ENCODE data around the gene RTP5.

- no peak for TF ChIP-seq NFIC (IDR thresholded peaks at IDR 0.05; ENCODE audit: borderline replicate concordance)
- no peak for TF ChIP-seq USF2 (IDR thresholded peaks at IDR 0.05; ENCODE audit: borderline replicate concordance, low read depth, low read length)
- TF ChIP-seq, protein P1, sequence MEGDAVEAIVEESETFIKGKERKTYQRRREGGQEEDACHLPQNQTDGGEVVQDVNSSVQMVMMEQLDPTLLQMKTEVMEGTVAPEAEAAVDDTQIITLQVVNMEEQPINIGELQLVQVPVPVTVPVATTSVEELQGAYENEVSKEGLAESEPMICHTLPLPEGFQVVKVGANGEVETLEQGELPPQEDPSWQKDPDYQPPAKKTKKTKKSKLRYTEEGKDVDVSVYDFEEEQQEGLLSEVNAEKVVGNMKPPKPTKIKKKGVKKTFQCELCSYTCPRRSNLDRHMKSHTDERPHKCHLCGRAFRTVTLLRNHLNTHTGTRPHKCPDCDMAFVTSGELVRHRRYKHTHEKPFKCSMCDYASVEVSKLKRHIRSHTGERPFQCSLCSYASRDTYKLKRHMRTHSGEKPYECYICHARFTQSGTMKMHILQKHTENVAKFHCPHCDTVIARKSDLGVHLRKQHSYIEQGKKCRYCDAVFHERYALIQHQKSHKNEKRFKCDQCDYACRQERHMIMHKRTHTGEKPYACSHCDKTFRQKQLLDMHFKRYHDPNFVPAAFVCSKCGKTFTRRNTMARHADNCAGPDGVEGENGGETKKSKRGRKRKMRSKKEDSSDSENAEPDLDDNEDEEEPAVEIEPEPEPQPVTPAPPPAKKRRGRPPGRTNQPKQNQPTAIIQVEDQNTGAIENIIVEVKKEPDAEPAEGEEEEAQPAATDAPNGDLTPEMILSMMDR (IDR thresholded peaks at IDR 0.05): no peak
- TF ChIP-seq FOXM1 (IDR thresholded peaks at IDR 0.05; ENCODE audit: low read depth): no peak
- TF ChIP-seq NRF1 (IDR thresholded peaks at IDR 0.05; ENCODE audit: low read depth, low read length): no peak
Measured at GRCh38 chr2:241905716-241906377, 36.3 kb downstream of the RTP5 start.
